ENCODE results near the gene ANGEL2.

- TF ChIP-seq POLR2A (IDR thresholded peaks at IDR 0.05): no peak
- TF ChIP-seq, protein P1, sequence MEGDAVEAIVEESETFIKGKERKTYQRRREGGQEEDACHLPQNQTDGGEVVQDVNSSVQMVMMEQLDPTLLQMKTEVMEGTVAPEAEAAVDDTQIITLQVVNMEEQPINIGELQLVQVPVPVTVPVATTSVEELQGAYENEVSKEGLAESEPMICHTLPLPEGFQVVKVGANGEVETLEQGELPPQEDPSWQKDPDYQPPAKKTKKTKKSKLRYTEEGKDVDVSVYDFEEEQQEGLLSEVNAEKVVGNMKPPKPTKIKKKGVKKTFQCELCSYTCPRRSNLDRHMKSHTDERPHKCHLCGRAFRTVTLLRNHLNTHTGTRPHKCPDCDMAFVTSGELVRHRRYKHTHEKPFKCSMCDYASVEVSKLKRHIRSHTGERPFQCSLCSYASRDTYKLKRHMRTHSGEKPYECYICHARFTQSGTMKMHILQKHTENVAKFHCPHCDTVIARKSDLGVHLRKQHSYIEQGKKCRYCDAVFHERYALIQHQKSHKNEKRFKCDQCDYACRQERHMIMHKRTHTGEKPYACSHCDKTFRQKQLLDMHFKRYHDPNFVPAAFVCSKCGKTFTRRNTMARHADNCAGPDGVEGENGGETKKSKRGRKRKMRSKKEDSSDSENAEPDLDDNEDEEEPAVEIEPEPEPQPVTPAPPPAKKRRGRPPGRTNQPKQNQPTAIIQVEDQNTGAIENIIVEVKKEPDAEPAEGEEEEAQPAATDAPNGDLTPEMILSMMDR (IDR thresholded peaks at IDR 0.05): peak; percentile 27 to 35 (median 31)
Measured at GRCh38 chr1:212967801-212968200, 47.9 kb downstream of the ANGEL2 start.
